GM19463 (cell line): ENCODE results near the gene CCND1.

Source experiments
- ATAC-seq: cut with Tn5 transposase; IDR thresholded peaks from one replicate; pipeline ENCODE4 v1.9.1; 2021; ENCODE audit warnings: mild to moderate bottlenecking, moderate library complexity; ENCODE audit not compliant: unreplicated experiment

Gene CCND1

DNA sequence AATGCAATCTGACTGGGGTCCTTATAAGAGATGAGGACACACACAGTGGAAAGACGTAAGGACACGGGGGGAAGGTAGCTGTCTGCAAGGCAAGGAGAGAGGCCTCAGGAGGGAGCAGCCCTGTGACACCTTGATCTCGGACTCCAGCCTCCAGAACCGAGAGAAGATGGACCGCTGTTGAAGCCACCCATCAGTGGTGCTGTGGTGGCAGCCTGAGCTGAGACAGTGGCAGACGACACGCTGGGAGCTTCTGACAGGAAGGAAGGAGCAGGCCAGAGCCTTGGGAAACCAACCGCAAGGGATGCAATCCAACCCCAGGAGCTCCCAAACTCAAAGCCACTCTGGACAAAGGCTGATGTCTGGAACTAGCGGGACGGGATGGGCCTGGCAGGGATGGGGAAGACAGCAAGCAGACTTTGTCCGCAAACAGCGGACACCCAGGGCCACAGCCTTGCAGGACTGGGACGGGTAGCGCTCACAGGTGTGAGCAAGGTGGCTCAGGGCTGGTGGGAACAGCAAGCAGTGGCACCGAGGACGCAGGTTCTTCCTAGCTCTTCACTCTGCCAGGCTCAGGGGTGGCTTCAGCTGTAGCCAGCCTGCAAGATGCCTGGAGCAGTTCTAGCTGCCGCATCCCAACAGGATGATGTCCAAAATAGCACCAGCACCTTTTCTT lies 23.3 kb downstream of the CCND1 start:
- ATAC-seq = no peak

DNA sequence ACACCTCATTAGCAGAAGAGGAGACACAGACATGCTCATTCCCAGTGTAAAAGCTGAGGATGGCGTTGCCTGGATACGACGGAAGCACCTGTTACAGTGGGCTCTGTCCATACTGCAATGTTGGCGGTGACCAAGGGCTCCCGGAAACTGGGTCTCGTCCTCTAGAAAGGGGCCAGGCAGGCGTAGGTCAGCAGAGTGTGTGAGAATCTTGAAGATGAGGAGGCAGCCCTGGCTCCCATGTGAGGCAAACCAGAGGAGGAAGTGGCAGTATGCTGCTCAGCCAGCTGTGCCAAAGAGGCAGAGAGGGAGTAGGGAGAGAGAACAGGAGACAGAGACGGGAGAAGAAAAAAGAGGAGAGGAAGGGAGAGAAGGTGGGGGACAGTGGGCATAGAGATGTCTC lies 23.9 kb downstream of the CCND1 start:
- no peak for ATAC-seq

DNA sequence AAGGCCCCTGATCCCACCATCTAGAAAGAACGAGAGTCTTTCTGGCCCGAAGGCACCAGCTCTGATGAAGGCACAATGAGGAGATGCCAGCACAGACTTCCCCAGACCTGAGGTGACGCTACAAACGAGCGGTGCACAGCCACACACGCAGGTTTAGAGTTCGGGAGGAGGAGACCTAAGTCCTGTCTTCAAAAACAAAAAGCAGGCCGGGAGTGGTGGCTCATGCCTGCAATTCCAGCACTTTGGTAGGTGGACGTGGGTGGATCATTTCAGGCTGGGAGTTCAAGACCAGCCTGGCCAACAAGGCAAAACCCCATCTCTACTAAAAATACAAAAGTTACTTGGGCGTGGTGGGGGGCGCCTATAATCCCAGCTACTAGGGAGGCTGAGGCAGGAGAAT lies 24.7 kb downstream of the CCND1 start:
- no peak for ATAC-seq

DNA sequence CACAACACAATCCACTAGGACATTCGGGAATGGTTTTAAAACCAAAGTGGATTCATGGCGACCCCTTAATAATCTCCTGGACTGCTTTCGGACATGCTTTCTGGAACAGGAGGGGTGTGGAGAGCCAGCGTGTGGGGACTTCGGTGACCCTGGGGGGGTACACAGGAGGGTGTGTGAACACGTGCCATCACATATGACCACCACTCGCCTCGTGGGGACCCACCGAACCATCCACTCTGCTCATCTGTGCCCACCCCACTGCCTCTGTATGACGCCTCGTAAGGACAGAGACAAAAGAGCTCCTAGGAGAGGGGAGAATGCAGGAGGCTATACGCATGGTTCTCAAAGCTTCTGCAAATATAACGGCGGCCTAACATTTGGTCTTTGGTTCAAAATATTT lies 25.3 kb downstream of the CCND1 start:
- no peak for ATAC-seq

DNA sequence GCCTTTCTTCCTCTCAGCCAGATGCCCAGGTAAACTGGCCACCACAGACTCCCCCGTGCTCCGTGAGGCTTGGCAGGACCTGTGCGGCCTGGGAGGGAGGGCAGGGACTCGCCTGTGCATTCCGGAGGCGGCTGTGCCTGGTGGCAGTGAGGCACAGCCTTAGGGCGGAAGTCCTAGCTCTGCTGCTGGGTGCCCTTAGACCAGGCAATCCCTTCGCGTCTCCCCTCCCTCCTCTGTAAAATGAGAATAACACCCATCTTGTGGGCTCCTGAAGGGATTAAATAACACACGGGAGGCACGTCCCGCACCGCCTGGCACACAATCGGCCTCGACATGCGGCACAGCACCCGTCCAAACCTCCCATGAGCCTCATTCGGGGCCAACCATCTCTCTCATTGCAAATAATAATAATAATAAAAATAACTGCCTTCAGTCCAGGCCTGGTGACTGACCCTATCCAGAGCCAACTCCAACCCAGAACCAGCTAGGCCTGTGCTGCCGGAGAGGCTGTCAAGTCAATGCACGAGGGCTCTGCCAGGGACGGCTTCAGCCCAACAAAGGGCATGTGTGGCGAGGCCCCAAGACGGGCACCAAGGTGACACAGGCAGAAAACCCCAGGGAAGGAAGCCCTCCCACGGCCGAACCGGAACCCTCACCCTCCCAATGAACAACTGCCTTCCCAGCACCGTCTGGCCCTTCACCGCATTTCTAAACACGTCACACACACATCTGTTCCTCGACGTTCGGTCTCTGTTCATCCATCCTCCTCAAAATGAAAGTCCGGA lies 26.0 kb downstream of the CCND1 start:
- ATAC-seq = no peak

DNA sequence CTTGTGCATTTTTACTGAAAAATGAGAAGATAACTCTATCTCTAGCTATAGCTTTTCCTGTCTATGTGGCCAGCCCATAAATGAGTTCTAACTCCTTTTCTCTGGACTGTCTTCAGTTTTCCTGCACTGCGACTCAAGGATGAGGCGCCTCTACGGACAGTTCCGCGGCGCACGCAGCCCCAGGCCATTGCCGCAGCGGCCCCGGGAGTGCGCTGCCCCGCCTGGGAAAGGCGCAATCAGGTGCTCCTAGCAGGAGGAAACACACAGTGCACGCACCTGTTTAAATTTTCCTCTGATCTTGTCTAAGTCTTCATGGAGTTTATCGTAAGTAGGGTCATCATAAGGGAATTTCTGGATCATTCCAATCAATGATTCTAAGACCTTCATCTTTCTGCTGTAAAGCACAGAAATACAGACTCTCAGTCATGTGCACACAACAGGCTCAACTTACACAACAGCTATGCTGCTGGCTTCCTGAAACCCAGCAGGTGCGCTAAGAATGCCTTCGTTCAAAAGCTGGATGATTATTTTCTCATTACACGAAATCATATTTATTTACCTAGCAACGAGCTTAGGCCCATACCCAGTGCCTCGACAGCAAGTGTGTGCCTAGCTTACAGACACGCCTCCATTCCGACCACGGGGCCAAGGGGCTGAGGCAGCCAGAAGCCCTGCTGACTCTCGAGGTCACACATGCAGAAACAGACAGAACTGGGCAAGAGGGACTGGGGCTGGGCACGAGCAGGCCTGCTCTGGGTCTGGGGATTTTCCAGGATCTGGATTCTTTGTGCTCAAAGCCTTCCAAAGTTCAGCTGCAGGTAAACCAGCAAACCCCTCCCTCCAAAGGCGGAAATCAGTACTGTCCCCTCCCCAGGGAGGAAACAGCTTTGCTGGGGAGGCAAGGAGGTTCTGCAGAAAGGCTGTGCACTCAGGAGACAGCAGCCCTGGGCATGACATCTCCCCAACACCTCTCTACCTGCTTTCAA lies 27.0 kb downstream of the CCND1 start:
- ATAC-seq = no peak

DNA sequence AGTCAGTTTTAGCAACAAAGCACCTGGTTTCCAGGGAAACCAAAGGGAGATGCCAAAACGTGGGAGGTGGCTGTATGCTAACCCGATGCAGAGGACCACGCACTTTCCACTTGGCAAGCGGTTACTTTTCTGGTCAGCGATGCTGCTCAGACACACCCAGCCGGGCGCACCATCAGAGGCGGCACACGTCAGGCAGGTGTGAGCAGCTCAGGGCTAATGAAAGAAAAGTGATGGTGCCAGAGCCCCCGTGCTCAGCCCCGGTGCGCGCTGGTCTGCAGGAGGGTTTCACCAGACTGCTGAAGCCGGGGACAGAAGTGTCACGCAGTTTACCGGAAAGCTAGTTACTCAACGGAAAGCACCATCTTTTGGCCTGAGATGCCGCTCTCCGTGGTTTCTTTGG lies 28.5 kb downstream of the CCND1 start:
- no peak for ATAC-seq

DNA sequence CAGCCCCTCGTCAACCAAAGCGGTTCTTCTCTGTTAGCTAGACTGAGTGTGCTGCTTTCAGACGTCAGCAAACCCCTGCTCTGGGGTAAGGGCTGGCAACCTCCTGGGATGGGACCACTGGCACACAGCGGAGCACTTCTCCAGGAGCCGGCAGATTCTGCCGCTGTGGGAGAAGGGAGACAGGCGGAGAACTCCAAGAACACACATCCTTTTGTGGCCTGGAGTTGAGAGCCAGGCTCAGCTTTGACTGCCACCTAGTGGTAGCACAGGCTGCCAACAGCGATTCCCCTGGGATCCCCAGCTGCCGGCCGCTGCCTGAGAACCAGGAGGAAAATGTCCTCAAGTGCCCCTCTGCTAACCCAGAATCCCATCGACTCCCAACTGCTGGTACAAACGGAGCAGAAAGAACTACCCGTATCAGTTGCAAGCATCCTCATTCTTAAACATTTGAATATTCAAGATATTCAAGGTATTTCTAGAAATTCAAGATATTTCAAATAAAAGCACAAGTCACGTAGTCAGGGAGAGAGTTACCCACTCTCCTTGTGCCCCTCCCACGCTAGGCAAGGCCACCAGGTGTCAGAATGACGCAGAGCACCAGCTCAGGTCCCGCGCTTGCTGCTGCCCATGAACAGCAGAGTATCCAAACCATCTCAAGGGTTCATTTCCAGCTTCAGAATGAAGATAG lies 29.3 kb downstream of the CCND1 start:
- no peak for ATAC-seq

DNA sequence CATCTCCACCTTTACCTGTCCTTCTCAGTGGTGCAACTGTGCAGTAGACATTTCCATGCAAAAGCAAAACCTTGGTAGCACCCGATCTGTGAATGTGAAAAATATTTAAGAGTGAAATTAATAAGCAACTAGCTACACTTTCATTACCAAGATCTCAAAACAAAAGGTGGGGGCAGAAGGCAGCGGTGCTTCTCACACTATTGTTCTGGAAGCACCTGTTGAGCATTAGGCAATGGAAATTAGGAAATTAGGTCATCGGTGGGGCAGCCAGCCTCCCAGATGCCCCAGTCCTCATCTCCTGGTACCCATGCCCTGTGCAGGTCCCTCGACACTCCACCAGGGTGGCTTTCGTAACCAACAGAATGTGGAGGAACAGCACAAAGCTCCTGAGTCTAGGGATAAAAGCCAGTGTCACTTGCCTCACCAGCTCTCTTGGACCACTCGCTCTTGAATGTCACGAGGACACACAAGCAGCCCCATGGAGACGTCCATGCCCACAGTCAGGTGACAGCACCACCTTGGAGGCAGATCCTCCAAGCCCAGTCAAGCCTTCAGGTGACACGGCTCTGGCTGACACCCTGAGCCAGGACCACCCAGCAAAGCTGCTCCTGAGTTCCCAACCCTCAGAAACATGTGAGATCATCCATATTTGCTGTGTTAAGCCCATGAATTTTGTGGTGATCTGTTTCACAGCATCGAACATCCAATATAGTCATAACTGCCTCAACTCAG lies 30.9 kb downstream of the CCND1 start:
- ATAC-seq = no peak

DNA sequence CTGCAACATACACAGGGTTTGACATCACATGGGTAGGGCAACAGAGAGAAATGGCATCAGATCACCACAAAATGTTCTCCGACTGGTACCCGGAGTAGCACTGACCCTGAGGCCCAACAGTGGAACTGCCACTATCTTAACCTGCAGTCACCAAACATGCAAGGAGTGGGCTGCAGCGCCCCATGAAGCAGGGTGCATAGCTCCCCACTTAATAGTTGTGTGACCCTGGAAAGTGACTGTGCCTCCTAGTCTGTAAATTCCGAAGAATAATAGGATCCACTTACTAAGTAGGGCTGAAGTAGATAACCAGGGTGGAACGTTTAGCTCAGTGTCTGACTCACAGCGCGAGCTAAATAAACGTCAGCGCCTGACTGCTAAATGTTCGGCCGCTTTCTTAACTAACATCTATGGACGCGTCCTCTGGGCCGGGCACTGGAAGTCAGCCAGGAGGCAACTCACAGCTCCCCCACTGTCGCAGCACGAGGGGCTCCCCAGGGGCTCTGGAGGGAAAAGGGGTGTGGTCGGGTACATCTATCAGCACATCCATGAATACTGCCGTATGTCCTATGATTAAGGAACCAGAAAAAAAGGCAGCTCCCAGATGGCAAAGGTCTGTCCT lies 33.4 kb downstream of the CCND1 start:
- ATAC-seq = no peak

DNA sequence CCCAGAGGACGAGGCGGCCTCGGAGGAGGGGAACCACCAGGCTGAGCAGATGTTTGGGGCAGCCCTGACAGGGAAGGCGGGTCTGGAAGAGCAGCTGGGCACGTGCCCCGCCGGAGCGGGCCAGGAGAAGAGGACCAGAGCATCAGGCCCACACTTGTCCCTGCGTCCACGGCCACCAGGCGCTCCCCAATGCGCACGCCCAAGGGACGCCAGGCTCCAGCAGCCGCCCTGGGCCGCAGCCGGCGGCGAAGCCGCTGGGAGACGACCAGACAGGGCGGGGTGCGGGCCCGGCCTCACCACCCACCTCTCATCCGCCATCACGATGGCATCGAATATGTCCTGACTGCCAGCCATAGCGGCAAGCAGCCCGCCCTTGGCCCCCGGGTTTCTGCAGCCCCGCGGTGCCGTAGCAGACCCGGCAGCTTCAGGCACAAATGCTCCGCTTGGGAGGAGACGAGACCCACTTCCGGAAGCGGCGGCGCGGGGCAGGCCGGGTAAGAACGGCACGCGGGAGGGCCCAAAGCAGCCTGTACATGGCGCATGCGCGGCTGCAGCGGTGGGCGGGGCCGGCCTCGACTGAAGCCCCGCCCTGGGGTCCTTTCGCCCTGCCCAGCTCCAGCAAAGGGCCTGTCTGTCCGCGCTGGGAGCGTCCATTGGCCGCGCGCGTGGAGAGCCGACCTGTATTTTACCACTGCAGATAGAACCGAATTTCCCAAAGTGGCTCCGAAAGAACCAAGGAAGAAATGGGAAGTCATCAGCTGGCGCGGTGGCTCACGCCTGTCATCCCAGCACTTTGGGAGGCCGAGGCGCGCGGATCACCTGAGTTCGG lies 34.1 kb downstream of the CCND1 start, which contains the start of gene LTO1:
LTO1 (minus strand) TSS at position 468 of the 829 bp plus-strand sequence; CDS start at position 354, 114 bp downstream.
- ATAC-seq = peak; percentile 84

DNA sequence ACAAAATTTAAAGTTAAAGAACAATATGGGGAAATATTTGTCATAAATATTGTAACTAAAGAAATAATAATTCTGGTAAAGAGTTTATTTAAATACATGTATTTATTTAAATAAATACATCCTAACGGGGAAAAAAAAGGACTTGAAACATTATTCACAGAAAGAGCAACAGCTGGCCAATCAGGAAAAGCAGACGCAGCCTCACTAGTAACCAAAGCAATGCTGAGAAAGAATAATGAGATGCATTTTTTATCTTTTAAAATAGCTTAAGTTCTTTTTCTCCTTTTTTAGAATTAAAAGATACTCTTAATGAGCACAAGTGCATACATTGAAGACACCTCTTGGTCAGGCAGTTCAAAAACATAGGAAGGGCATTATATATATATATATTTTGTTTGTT lies 36.8 kb downstream of the CCND1 start:
- ATAC-seq = no peak

DNA sequence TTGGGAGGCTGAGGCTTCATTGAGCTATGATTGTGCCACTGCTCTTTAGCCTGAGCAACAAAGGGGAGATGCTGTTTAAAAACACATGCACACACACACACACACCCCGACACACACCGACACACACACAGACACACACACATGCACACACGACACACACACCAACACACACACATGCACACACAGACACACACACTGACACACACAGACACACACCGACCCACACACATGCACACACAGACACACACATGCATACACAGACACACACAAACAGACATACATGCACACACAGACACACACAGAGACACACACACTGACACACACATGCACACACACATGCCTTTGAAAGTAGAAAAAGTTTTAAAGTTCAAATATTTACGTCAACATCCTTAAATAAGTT lies 39.7 kb downstream of the CCND1 start:
- ATAC-seq = no peak

DNA sequence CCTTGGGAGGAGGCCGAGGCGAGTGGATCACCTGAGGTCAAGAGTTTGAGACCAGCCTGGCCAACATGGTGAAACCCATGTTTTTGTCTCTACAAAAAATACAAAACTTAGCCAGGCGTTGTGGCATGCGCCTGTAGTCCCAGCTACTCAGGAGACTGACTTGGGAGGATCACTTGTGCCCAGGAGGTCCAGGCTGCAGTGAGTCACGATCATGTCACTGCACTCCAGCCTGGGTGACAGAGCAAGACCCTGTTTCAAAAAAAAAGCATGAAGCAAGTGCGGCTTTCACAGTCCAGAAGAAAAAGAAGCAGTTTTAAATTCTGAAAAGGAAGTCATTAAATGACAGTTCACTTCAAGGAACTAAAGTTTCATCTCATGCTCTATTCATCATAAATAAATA lies 41.3 kb downstream of the CCND1 start:
- no peak for ATAC-seq

DNA sequence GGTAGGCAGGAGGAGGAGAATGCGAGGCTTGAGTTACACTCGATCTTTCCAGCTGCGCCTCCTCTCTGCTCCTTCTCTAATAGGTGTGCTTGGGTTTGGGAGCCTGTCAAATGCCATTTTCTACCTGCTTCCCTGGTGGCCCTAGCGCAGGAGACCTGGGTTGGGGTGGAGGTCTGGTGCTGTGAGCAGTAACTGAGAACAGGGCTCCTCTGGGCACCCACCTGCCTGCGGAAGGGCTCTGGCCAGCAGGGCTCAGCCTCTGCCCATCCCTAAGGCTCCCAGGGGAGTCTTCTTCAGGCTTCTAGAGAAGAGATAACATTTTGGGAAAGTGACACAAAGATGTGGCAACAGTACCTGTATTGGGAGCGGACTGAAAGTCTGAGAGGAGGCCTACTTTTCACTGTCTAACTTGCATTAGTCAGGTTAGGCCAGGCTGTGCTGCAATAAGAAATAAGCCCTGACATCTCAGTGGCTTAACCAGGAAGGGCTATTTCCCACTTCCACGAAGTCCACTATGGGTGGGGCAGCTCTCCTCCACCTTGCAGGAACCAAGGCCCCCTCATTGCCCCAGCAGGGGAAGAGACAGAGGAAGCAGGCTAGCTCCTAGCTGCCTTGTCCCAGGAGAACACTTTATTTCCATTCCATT lies 41.8 kb downstream of the CCND1 start:
- no peak for ATAC-seq

DNA sequence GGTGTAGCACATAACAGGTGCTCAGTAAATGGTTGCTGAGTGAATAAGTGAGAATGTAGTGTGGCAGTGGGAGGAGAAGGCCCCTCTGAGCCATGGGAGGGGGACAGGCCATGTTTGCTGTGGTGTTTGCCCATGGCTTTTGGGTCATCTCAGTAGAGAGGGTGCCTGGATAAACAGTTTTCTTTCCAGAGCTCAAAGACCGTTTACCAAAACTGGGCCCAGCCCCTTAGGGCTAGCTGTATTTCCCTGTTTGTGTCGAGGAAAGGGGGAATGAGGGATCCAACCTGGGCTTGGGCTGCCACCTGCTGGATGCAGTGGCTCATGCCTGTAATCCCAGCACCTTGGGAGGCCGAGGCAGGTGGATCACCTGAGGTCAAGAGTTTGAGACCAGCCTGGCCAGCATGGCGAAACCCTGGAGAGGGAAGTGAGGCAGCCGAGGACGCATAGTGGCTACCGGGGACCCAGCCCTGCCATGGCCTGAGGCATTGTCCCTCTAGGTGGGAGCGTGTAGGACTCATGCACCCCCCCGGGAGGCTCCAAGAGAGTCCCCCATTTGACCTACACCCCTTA lies 42.9 kb downstream of the CCND1 start:
- ATAC-seq = no peak

DNA sequence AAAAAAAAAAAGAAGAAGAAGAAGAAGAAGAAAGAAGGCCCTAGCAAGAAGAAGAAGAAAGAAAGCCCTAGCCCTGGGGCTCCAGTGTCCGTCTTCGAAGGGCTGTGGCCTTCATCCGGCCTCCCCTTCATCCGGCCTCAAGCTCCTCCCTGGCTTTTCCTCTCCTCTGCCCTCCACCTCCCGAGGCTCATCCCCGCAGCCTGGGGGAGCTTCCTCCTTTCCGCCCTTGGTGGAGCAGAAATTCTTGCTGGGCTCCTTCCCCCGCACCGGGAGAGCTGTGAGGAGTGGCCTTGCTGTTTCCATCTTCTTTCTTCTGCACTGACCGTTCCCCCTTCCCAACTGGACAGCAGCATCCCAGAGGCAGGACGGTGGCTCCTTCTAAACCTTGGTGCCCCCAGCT lies 43.7 kb downstream of the CCND1 start:
- no peak for ATAC-seq

DNA sequence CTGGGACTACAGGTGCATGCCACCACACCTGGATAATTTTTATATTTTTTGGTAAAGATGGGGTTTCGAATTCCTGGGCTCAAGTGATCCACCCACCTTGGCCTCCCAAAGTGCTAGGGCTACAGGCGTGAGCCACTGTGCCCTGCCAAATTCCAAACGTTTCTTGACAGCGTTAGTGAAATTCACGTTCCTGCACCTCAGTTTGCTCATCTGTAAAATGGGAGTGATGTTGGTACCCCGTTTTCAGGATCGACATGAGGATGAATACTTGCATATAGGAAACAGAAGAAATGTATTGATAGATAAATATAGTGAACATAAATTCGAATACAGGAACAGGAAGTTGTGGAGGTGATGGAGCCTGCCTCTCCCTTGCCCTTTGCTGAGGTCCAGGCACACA lies 44.4 kb downstream of the CCND1 start:
- no peak for ATAC-seq
